ENCODE results near the gene RAB40B.

Gene RAB40B

DNA sequence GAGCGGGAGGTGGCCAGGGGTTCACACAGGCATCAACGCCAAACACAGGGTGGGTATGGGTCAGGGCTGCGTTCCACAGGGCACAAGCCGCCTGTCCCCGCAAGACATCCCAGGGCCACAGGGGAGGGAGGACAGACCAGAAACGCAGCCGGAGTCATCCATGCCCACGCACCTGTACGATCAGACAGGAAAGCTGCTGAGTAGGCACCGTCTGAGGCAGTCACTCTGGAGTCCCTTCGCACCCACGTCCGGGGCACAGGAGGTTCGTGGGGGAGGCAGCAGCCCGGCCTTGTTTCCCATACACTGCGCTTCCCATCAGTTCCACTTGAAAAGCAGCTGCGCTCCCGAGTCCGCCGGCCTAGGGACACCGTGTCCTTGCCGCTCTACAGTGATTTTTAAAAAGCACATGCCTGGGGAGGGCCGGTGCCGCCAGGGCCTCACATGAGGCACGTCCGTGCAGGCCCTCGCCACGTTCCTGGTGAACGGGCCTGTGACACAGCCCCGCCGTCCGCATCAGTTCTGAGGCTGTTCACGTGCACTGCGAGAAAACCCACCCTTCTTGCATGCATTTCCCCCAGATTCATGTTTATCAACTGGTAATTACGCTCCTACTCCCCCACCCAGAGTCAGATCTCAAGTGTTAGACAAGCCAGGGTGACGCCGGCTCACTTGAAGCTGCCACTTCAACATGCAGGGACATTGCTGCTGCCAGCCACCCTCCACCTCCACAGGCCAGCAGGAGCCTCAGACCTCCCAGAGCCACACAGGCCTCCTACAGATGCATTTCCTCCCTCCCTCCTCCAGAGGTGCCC lies 85.0 kb downstream of the RAB40B start:
- DNase-seq: no peak

DNA sequence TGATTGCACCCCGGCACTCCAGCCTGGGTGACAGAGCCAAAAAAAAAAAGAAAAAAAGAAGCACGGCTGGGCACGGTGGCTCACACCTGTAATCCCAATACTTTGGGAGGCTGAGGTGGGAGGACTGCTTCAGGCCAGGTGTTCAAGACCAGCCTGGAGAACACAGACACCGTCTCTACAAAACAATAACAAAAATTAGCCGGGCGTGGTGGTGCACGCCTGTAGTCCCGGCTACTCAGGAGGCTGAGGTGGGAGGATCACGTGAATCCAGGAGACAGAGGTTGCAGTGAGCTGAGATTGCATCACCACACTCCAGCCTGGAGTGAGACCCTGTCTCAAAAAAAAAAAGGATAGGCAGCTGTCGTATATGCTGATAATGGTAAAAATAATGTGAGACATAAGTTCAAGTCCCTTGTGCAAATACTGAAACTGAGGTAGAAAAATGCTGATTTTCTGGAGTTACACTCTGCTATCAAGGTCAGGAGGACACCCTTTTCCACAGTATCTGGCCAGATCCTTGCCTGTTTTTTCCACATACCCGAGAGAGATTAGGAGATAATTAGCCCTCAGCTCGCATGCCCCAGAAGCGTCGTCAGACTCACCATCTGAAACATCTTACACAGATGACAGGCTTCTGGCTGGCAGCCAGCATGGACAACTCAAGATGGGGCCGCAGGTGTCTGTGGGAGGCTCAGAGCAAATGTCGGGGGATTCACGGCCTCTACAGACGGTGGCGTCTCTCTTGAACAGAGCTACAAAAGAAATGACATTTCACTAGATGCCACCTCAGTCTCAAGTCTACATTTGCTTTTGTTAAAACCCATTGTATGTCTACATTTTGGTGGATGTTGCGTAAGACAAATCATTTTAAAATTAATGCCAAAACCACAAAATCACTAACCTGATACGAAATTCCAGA lies 87.1 kb downstream of the RAB40B start:
- no peak for DNase-seq

DNA sequence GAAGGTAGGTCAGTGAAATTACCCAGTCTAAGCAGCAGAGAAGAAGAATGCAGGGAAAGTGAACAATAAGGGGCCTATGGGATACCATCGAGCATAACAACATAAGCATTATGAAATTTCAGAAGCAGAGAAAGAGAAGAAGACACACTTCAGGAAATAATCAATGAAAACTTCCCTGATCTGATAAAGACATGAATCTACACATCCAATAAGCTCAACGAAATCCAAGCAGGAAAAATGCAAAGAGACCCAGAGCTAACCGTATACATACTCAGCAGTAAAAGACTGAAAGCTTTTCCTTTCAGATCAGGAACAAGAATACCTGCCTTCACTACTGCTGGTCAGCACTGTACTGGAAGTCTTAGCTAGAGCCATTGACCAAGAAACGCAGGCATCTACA lies 88.8 kb downstream of the RAB40B start:
- DNase-seq: no peak

DNA sequence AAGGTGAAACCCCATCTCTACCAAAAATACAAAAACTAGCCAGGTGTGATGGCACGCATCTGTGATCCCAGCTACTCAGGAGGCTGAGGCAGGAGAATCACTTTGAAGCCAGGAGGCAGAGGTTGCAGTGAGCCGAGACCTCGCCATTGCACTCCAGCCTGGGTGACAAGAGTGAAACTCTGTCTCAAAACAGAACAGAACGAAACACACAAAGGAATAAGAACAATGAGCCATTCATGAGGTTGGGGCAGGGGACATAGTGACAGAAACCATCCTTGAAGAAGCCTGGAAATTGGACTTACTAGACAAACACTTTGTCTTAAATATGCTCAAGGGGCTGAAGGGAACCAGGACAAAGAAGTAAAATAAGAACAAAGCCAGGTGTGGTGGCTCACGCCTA lies 89.7 kb downstream of the RAB40B start:
- no peak for DNase-seq

DNA sequence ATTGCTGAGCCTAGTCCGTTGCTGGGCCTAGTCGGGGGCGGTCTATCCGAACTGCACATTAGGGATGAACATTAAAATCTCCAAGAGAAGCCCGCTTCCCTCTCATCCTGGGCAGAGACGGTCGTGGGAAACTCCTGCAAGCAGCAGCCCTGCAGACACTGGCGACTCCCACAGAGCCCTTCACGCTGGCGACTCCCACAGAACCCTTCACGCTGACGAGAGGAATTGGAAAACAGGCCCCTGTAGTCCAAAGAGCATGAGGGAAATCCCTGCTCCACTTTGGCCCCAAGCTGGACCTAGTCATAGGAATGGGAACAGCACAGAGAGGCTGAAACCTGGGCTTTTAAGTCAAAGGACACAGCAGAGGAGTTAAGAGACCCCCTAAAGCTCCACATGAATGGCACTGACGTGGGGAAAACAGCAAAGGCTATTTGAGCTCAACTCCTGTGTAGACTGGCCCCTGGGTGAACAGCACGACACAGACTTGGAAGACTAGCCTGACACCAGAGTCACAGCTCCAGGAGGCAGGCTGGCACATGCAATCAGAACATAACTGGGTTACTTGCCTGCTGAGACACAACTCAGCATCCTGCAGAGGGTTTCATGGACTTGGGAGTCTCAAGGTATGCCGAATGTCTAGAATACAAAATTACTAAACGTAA lies 92.4 kb downstream of the RAB40B start:
- no peak for DNase-seq
